Stimulated activated CD8-positive, alpha-beta memory T cell treated with anti-CD3 and anti-CD28 coated beads, Interleukin-2, amount 100 ng/mL, for 1 hour (primary cell): ENCODE results near the gene VTI1A.
"Not testable (repeated sequence)": the region's sequence is repeated elsewhere in the genome, so short reads cannot be mapped to it uniquely, and the experiment has no call there.

Experiments
- DNase-seq, 2 donors: peaks; one replicate each; pipeline ENCODE4 v3.0.0-alpha.2; 2020; ENCODE audit warnings: low read depth in 2 of 2

Gene VTI1A

DNA sequence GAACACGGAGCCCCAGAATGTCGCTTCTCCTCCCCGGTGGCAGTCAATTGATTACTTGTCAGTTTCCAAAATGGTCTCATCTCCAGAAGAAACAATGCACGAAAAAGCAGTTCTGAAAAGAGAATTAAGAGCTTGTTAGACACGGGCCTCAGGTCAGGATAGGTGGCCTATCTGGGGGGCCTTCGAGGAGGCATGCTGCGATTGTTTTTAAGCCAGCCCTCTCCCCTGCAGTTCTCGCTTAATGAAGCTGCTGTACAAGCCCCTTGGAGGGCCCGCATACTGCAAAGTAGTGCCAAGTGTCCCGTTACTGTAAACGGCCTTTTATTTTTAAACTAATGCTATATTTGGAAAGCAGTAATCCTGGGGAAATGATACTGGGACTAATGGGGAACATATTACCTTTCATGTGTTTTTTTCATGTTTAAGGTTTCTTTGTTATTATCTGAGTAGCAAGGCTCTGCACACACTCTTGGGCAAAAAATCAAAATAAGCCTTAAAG is 388.3 kb downstream of the VTI1A start:
- no peak for DNase-seq

DNA sequence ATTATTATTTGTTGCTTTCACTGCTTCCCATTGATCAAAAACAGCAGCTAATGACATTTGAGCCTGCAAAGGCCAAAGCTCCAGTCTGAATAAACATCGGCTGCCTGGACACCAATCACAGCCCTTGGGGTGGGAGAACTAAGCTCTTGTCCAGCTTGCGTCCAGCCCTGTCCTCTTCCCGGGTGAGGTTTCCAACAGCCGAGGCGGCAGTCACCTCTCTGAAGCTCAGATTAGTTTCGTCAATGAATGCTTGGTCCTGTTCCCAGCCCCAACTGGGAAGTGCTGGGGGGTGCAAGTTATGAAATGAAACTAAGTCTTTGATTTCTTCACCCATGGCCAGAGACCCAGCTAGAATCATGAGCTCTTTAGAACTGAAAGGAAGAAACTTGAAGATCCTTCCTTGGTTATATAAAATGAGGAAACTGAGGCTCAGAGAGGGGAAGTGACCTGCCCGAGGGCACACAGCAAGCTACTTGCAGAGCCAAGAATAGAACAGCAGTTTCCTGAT is 389.0 kb downstream of the VTI1A start:
- DNase-seq: no peak

DNA sequence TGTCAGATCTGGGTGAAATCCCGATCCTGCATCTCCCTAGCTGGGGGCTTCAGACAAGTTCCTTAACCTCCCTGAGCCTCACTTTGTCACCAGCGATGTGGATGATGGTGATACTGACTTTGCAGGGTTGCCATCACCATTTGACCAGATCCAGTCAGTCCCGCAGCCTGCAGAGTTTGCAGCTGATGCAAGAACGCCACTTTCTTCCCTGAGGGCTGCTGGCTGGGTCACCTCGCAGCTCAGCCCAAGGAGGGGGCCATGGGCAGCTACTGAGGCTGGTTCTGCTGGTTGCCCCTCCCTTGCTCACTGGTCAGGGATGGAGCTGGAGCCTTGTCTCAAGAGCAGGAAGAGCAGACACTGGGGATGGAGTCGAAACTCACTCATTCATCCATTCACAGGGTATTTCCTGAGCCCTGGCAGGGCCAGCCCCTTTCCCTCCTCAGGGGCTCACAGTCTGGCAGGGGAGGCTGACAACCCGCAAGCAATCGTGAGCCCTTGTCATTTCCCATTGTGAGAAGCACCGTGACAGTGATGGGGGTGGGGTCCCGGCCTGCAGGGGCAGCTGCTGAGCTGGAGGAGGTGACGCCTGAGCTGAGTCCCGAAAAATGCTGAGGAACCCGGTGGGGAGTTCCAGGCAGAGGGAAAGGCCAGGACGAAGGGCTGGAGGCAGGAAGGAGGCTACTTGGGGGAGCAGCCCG is 391.9 kb downstream of the VTI1A start:
- no peak for DNase-seq

DNA sequence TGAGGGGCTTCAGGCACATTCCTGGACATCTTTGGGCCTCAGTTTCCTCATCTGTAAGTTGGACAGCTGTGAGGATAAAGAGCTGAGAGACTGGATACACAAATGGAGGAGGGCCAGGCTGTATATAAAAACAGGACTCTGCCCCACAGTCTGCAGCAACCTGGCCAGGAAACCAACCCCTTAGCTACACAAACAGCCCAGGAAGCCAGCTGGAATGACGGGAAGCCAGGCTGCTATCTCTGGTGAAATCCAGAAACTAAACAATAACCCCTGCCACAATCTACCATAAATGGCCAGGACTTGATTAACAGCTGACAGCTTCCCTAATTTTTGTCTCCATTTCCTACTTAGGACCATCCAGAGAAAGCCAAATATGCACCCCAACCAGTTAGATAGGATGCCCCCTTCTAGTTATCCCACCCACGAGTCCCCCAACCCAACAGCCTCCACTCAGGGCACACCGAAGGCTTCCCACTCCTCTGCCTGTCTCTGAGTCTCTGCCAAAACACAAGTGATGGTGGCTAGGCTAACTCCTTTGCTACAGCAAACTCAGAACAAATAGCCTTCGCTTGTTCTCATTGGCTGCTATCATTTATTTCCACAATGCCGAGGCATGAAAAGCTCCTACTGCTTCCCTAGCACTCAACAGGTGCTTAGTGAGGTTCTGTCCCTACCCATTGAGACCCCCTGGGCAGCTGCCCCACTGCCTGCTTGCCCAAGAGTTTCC is 393.1 kb downstream of the VTI1A start:
- no peak for DNase-seq

DNA sequence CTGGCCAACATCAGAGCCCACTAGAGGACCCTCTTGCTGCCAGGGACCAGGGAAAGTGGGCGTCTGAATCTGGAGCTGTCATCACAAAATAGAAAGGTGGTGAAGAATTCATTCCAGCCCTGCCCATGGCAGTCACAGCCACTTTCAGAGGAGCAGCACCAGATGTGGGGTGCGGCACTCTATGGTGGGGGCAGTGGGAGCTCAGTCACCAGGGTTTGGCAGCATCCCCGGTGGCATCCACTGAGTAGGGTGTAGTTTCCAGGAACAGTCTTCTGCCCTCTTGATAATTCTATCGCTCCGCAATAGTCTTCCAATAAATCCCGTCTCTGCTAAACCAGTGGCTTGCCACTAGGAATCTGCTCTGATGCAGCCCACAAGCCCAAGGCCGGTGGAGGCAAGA is 394.5 kb downstream of the VTI1A start:
- no peak for DNase-seq

DNA sequence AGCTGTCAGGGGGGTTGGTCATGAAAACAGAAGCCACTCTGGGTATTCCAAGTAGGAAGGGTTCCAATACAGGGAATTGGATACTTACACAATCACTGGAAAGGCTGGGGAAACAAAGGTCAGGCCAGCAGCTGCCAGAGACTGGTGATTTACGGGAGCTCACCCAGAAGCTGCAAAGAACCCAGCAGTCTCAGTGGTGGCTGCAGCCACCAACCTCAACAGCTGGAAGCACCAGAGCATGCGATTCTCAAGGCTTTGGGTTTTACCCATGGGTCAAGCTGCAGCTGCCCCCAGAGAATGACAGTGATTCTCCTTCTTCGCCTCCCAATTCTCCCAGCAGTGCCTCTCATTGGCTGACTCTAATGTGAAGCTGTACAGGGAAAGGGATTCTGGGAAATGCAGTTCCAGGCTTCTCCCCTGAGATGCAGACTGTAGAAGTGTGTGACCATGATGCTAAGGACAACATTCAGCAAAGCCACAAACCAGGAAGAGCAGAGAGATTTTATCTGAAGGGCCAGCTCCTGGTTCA is 395.9 kb downstream of the VTI1A start:
- no peak for DNase-seq

DNA sequence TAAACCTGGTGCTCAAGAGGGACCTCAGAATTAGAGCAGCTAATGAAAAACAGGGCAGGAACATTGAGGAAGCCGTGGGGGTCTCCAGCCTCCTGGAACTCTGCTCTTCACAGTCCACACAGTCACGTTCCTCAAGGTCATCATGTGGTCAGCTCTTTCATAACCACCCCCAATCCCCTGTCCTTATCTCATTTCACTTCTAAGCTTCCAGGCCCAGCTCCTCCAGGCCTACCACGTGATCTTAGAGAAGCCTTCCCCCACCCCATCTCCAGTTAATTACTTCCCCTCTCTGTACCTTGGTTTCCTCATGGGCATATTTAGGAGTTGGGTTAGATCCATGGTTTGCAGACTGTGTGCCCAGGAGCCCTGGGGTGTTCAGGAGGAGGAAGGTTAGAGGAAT is 396.6 kb downstream of the VTI1A start:
- DNase-seq: no peak

DNA sequence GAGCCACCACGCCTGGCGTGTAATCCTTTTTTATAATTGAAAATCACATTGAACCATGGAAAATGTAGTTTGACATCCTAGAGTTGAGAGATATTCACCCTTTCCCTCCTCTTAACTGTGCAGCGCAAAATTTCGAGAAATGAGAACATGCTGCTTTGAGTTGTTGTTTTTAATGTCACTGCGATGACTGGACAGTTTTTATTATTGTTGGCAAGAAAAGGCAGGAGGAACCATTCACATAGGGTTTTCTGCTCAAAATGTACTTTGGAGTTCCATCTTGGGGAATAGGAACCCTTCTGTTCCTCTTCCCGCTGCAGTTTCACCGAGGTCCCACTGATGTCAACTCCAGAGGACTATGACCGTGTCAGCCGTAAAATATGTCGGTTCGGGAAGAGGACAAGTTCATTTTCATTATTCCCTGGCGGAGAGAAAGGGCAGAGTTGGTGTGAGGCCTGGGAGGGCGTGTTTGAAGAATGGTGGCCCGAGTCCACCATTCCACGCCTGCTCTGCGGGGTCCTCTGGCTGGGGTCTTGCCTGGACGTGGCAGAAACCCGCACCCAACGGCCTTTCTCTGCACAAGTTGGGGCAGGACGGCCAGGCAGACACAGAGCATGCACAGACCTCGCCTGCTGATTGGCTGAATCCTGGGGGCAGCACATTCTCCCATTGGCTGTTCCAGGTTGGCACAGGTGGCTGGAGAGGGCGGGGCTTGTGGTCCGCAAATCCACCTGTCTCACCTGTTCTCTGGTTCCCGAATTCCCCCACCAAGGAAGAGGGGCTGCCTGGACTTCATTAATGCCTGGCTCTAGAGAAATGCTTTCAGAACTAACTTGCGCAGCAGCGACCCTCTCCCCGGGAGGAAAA is 397.9 kb downstream of the VTI1A start:
- DNase-seq: no peak

DNA sequence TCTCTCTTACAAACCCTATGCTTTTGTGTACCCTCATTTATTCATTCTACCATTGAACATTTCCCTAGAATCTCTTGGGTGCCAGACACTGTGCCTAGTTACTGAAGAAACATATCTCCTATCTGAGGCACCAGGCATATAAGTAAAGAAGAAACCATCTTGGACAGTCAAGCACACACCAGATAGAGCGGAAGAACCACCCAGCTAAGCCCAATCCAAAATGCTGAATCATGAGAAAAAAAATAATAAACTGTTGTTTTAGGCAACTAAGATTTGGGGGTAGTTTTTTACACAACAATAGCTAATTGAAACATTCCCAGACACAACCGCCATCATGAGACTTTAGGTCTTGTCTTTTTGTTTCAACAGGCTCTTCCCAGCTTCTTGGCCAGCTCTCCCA is 400.8 kb downstream of the VTI1A start:
- no peak for DNase-seq

DNA sequence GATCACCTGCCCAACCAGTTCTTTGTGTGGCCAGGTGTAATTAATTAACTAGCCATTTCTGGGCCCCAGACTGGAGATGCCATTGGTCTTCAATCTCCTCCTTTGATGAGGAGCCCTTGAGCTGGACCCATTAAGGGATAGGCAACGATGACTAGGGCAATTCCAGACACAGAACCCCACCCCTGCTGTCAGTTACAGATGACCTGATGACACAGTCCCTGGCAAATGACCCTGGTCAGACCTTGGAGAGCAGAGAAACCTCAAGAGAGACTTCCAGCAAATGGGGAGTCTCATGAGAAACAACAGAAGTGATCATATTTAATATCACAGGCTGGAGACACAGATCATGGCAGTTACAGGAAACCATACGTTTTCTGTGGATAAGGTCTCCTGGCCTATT is 401.2 kb downstream of the VTI1A start:
- no peak for DNase-seq

DNA sequence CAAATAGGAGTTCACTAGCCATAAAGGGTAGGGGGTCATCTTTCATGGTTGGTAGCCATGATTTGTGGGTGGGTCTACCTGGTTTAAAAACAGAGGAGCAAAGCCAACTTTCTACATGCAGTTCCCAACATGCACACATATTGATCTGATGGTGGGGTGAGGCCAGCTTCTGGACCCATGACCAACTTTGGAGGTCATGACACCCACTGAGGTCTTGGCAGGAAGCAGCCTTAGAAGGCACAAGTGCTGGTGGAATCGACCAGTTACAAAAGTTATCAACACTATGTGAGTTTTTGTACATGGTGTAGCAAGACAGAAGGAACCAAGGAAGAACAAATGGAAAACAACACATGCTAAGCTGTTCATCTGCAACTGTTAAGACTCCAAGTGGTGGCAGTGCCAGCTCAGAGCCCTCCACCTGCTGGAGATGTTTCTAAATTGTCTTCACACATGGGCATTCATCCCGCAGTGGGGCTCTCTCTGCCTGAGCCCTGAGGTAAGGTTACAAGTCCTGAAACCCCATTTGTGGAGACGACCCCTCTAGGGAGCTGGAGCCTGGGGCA is 401.9 kb downstream of the VTI1A start:
- no peak for DNase-seq

DNA sequence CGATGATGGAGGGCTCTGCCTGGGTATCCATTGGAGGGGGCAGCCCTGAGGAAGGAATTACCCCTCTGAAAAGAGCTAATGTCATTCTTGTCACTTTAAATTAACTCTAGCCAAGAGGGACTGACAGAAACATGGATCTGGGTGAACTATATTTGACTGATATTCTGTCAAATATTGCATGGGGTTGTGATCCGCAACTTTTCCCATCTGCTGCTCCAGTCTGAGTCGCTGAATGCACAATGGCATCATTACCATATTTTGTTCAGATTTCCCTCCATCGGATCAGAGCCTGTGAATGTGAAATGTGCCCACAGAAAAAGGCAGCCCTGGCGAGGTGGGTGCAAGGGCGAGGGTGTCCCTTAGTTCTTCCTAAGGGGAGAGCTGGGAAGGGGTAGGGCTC is 402.5 kb downstream of the VTI1A start:
- DNase-seq: no peak

DNA sequence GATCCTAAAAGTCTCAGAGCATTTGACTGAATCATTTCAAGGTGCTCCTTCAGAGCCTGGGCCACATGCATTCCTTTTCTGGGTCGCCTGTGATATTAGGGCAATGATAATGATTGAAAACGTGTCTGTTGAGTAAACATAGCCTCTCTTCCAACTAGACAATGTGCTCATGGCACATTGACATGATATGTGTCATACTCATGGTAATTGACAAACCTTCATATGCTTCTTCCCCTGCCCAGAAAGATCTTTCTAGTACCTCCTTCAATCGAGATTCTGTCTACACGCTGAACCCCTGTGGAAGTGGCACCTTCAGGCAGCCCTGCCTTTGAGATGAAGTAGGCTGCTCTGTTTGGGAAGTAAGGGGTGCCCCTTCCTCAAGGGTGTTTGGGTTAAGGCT is 404.2 kb downstream of the VTI1A start:
- DNase-seq: no peak

DNA sequence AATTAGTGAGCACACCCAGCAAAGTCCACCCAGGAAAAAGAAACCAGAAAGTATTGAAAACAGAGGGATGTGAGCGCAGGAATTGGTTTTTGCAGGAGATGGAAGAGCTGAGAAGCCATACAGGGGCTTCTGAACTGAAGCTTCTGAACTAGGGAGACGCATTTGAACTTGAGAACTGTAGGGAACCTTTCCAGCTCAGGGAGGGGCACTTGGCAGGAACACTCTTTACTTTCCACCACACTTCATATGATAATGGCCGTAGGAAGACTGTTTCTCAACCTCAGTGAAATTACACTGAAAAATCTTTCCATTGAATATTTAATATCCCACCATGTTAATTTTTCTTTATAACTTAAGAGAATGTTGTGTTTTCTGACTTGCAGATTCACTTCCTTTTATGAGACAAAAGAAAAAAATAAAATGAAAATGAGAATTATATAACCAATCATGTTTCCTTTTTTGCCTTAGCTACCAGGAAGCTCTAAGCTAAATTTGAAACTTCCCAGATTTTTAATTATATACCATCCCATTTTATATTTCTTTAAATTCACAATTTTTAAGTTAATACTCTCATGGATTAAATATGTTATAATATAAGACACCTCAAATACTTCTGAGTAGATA is 404.7 kb downstream of the VTI1A start:
- no peak for DNase-seq

DNA sequence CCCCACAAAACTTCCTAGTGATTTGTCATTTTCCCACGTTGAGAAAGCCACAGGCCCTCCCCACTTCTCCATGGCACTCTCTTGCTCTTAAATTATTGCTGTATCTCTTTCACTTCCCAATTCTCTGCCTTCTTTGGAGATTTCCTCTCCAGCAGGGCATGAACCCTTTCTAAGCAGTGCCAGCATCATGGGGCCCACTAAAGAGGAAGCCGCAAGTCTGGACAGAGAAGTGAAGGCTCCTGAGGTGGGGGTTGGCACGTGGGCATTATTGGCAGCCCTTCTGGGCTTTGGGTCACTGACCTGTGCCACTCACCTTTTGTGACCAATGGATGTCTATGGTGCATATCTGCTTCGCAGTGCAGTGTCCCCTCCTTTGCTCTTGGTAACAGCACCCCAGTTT is 405.3 kb downstream of the VTI1A start:
- no peak for DNase-seq

DNA sequence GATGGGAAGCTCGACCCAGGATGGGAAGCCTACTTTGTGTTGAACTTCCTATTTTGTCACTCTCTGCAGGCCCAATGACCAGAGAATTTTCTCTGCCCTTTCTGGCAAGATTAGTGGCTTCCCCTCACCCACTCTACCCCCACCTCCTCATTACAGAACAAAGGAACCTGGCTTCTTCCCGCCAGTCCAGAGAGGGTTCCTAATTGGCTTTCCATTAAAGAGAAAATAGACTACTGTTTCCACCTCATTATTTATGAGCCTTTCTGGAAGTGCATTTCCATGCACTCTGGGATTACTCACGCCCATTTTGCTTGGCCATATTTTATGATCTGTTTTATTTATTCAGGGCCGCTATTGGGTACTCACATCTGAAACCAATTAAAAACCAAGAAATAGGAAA is 408.1 kb downstream of the VTI1A start:
- no peak for DNase-seq

DNA sequence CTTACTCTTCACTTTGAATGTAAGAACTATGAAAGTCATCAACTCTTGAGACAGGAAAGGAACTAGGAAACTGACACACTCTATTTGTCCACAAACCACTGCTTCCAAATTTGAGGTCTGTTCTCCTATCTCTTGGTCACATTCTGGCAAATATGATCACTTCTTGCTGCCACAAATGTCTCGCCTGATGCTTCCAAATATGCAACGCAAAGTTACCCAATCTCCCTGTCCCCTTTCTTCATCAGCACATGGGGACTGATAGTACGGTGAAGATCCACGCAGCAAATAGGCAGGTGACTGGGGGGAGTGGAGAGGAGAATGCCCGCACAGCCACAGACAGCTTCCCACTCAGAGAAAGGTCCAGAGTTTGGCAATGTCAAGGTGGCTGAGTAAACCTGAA is 410.5 kb downstream of the VTI1A start:
- DNase-seq: no peak

DNA sequence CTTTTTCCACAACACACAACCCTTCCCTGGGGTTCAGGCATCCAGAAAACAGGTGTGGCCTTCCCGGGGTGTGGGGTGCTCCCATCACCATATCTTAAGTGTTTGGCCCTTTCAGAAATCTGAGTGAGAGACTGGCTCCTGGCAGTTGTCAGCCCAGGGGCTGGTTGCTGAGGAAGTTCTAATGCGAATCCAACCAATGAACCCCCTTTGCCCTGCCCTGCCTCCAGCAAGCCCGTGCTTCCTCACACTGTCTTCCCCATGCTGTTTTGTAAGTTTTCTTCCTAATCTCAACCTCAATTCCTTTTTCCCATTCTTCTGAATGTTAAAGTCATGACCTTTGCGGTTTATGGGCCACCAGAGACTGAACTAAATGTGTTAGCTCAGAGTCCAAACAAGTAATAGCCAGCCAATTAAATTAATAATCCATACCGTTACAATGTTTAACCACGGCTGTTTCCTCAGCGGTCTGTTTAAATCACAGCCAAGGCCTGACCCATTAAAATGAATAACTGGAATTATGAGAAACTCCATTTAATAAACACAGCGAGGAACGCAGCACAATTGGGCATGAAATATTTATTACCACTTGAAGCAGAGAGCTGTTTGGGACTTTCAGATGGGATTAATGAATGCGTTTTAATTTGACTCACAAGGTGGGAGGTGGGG is 412.1 kb downstream of the VTI1A start:
- DNase-seq: no peak

DNA sequence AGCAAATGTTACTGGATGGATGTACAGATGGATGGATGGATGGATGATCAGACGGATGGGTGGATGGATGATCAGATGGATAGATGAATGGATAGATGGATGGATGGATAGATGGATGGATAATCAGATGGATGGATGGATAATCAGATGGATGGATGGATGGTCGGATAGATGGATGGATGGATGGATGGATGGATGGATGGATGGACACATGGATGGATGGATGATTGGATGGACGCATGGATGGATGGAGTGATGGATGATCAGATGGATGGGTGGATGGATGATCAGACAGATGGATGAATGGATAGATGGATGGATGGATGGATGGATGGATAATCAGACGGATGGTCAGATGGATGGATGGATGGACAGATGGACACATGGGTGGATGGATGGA is 412.8 kb downstream of the VTI1A start:
- no peak for DNase-seq

DNA sequence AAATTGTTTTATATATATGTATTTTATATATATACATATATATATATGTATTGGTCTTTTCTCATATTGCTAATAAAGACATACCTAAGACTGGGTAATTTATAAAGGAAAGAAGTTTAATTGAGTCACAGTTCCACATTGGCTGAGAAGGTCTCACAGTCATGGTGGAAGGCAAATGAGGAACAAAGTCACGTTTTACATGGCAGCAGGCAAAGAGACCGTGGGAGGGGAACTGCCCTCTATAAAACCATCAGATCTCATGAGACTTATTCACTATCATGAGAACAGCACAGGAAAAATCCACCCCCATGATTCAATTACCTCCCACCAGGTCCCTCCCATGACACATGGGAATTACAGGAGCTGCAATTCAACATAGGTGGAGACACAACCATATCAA is 416.4 kb downstream of the VTI1A start:
- DNase-seq: not testable (repeated sequence)
